ENCODE measurements around the gene PEX14.

DNA sequence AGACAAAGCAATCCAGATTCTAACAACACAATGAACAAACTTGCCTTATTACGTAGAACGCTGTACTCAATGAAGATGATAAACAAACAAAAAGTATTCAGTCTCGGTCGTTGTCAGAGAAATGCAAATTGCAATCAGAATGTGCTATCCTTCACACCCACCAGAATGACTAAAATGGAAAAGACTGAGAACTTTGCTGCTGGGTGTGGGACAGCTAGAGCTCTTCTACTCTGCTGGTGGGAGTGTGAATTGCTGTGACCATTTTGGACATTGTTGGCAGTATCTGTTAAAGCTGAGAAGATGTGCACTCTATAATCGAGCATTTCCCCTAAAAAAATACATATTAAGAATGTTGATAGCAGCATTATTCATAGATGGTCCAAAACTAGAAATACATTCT, 111.4 kb downstream of the PEX14 start:
- no peak for TF ChIP-seq SUZ12 (IDR thresholded peaks at IDR 0.05; ENCODE audit: extremely low read depth, insufficient read depth, insufficient read length)
- no peak for TF ChIP-seq ZNF274 (IDR thresholded peaks at IDR 0.05; ENCODE audit: low read depth, low read length)
- TF ChIP-seq YY1 (IDR thresholded peaks at IDR 0.05; ENCODE audit: insufficient read depth, insufficient read length): no peak

Data from NT2/D1 (cell line).